DOHH2 (cell line): ENCODE results near the gene COL5A2.

ENCODE experiments used
- EZH2phosphoT487 ChIP-seq: fragments of 200-600 bp; sonication (generic); IDR thresholded peaks from 2 replicates; pipeline ENCODE4 v1.6.1; 2017; ENCODE audit warnings: borderline replicate concordance, mild to moderate bottlenecking, antibody characterized with exemption, low read length, moderate library complexity, mixed read lengths
- TF ChIP-seq, protein P1 (sequence below): fragments of 200-600 bp; sonication (generic); IDR thresholded peaks from one replicate; pipeline ENCODE4 v1.5.1; 2014; ENCODE audit warnings: antibody characterized with exemption, mild to moderate bottlenecking, low read depth, low read length; ENCODE audit not compliant: poor library complexity, severe bottlenecking

DNA sequence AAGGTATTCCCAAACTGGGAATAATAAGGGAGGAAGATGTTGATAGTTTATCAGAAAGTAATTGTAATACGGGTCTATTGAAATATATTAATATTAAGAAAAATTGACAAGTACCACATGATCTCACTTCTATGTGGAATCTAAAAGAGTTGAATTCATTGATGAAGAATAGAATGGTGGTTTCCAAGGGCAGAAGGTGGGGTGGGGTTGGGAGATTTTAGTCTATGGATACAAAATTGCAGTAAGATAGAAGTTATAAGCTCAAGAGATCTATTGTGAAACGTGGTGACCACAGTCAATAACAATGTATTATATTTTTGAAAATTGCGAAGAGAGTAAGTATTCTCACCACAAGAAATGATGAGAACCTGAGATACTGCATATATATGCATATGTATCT is 166.5 kb downstream of the COL5A2 start:
- TF ChIP-seq, protein P1, sequence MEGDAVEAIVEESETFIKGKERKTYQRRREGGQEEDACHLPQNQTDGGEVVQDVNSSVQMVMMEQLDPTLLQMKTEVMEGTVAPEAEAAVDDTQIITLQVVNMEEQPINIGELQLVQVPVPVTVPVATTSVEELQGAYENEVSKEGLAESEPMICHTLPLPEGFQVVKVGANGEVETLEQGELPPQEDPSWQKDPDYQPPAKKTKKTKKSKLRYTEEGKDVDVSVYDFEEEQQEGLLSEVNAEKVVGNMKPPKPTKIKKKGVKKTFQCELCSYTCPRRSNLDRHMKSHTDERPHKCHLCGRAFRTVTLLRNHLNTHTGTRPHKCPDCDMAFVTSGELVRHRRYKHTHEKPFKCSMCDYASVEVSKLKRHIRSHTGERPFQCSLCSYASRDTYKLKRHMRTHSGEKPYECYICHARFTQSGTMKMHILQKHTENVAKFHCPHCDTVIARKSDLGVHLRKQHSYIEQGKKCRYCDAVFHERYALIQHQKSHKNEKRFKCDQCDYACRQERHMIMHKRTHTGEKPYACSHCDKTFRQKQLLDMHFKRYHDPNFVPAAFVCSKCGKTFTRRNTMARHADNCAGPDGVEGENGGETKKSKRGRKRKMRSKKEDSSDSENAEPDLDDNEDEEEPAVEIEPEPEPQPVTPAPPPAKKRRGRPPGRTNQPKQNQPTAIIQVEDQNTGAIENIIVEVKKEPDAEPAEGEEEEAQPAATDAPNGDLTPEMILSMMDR, result no peak
- TF ChIP-seq EZH2phosphoT487, result no peak
